H9 (cell line): ENCODE data around the gene PLCH2. TPM values are rescaled to one million over a fixed set of nuclear protein-coding genes. Genes with fewer than 3 reads are reported as not detected.

Source experiments
- DNase-seq: peaks from one replicate; pipeline ENCODE4 v3.0.0-alpha.2; 2017
- H2AFZ ChIP-seq: one replicate; pipeline ENCODE4 v1.6.1; 2013; ENCODE audit warnings: mild to moderate bottlenecking, low read length, control low read depth, moderate library complexity
- H2AK5ac ChIP-seq: 2 replicates; pipeline ENCODE4 v1.6.1; 2013; ENCODE audit warnings: low read length, control low read depth, mixed read lengths; ENCODE audit not compliant: insufficient read length
- H2BK120ac ChIP-seq: one replicate; pipeline ENCODE4 v1.6.1; 2013; ENCODE audit warnings: low read depth, mild to moderate bottlenecking, low read length, control low read depth, inconsistent platforms; ENCODE audit not compliant: poor library complexity, severe bottlenecking
- H2BK12ac ChIP-seq: 2 replicates; pipeline ENCODE4 v1.6.1; 2013; ENCODE audit warnings: low read length, control low read depth, mixed read lengths, low read depth; ENCODE audit not compliant: insufficient read length
- H2BK15ac ChIP-seq: 2 replicates; pipeline ENCODE4 v1.6.1; 2013; ENCODE audit warnings: low read depth, low read length, control low read depth
- H2BK20ac ChIP-seq: one replicate; pipeline ENCODE4 v1.6.1; 2013; ENCODE audit warnings: low read depth, mild to moderate bottlenecking, low read length, control low read depth, inconsistent platforms; ENCODE audit not compliant: poor library complexity, severe bottlenecking
- H2BK5ac ChIP-seq: 2 replicates; pipeline ENCODE4 v1.6.1; 2013; ENCODE audit warnings: low read length, control low read depth, mixed read lengths; ENCODE audit not compliant: insufficient read length
- H3K14ac ChIP-seq: 2 replicates; pipeline ENCODE4 v1.6.1; 2013; ENCODE audit warnings: low read length, control low read depth; ENCODE audit not compliant: insufficient read depth
- H3K18ac ChIP-seq: 2 replicates; pipeline ENCODE4 v1.6.1; 2013; ENCODE audit warnings: low read depth, mild to moderate bottlenecking, mixed read lengths, low read length, control low read depth; ENCODE audit not compliant: insufficient read length
- H3K23ac ChIP-seq: 2 replicates; pipeline ENCODE4 v1.6.1; 2013; ENCODE audit warnings: low read length, control low read depth, mixed read lengths, low read depth; ENCODE audit not compliant: insufficient read length
- H3K23me2 ChIP-seq: 2 replicates; pipeline ENCODE4 v1.6.1; 2013; ENCODE audit warnings: low read depth, mild to moderate bottlenecking, mixed read lengths, low read length, control low read depth; ENCODE audit not compliant: insufficient read length, poor library complexity, severe bottlenecking
- H3K27ac ChIP-seq: 2 replicates; pipeline ENCODE4 v1.5.1; 2013; ENCODE audit warnings: low read length, control low read depth, mixed read lengths, low read depth; ENCODE audit not compliant: insufficient read length
- H3K27me3 ChIP-seq: 2 replicates; pipeline ENCODE4 v1.6.1; 2013; ENCODE audit warnings: low read length, control low read depth, inconsistent platforms; ENCODE audit not compliant: insufficient read depth
- H3K4ac ChIP-seq: 2 replicates; pipeline ENCODE4 v1.6.1; 2013; ENCODE audit warnings: low read depth, mild to moderate bottlenecking, control low read depth, inconsistent platforms, low read length, moderate library complexity
- H3K4me1 ChIP-seq: 2 replicates; pipeline ENCODE4 v1.6.1; 2013; ENCODE audit warnings: low read length, control low read depth, inconsistent platforms; ENCODE audit not compliant: insufficient read depth
- H3K4me2 ChIP-seq: 2 replicates; pipeline ENCODE4 v1.6.1; 2013; ENCODE audit warnings: low read length, control low read depth, mixed read lengths; ENCODE audit not compliant: insufficient read length, insufficient read depth
- H3K56ac ChIP-seq: 2 replicates; pipeline ENCODE4 v1.6.1; 2013; ENCODE audit warnings: low read depth, mild to moderate bottlenecking, mixed read lengths, low read length, control low read depth; ENCODE audit not compliant: insufficient read length
- H3K79me1 ChIP-seq: 2 replicates; pipeline ENCODE4 v1.6.1; 2013; ENCODE audit warnings: low read depth, mild to moderate bottlenecking, moderate library complexity, low read length, control low read depth, inconsistent platforms; ENCODE audit not compliant: insufficient read depth, poor library complexity, severe bottlenecking
- H3K79me2 ChIP-seq: 2 replicates; pipeline ENCODE4 v1.6.1; 2013; ENCODE audit warnings: low read length, control low read depth, inconsistent platforms; ENCODE audit not compliant: insufficient read depth
- H3K9ac ChIP-seq: 2 replicates; pipeline ENCODE4 v1.6.1; 2013; ENCODE audit warnings: low read length, control low read depth, mixed read lengths; ENCODE audit not compliant: insufficient read length; ENCODE audit errors: extremely low read depth
- H3K9me3 ChIP-seq: one replicate; pipeline ENCODE4 v1.6.1; 2013; ENCODE audit warnings: low read depth, low read length, inconsistent platforms; ENCODE audit not compliant: control insufficient read depth
- H3T11ph ChIP-seq: one replicate; pipeline ENCODE4 v1.6.1; 2013; ENCODE audit warnings: mild to moderate bottlenecking, low read length, control low read depth, inconsistent platforms
- H4K20me1 ChIP-seq: one replicate; pipeline ENCODE4 v1.6.1; 2013; ENCODE audit not compliant: control insufficient read depth, insufficient read length, insufficient read depth
- H4K5ac ChIP-seq: 2 replicates; pipeline ENCODE4 v1.6.1; 2013; ENCODE audit warnings: low read depth, mild to moderate bottlenecking, mixed read lengths, low read length, control low read depth; ENCODE audit not compliant: insufficient read length
- H4K8ac ChIP-seq: replicated peaks from 2 replicates; pipeline ENCODE4 v1.6.1; 2013; ENCODE audit warnings: low read length, control low read depth, mixed read lengths, low read depth; ENCODE audit not compliant: insufficient read length
- H4K91ac ChIP-seq: 2 replicates; pipeline ENCODE4 v1.6.1; 2013; ENCODE audit warnings: low read depth, mild to moderate bottlenecking, moderate library complexity, mixed read lengths, low read length, control low read depth; ENCODE audit not compliant: insufficient read length
- H3K27ac Mint-ChIP-seq, 3 experiments: 2 replicates in 2 of 3; 3 replicates in 1 of 3; pipeline ENCODE4 v1.8.0; 2020 to 2021; ENCODE audit warnings: mixed read lengths in 3 of 3, mild to moderate bottlenecking in 1 of 3, moderate library complexity in 1 of 3
- H3K27me3 Mint-ChIP-seq: 2 replicates; pipeline ENCODE4 v1.8.0; 2021; ENCODE audit warnings: low read depth, mild to moderate bottlenecking, moderate library complexity, mixed read lengths
- H3K36me3 Mint-ChIP-seq, 3 experiments: 2 replicates in 2 of 3; 3 replicates in 1 of 3; pipeline ENCODE4 v1.8.0; 2020 to 2021; ENCODE audit warnings: low read depth in 3 of 3, mixed read lengths in 3 of 3; ENCODE audit not compliant: insufficient read depth in 1 of 3
- H3K4me1 Mint-ChIP-seq, 2 experiments: 2 replicates each; pipeline ENCODE4 v1.8.0; 2020; ENCODE audit warnings: mixed read lengths in 2 of 2
- H3K4me3 Mint-ChIP-seq, 2 experiments: 2 replicates in 1 of 2; 3 replicates in 1 of 2; pipeline ENCODE4 v1.8.0; 2020 to 2021; ENCODE audit warnings: mild to moderate bottlenecking in 2 of 2, mixed read lengths in 2 of 2, moderate library complexity in 1 of 2
- H3K9me3 Mint-ChIP-seq, 2 experiments: 2 replicates in 1 of 2; 3 replicates in 1 of 2; pipeline ENCODE4 v1.8.0; 2020; ENCODE audit warnings: mild to moderate bottlenecking in 2 of 2, mixed read lengths in 2 of 2, moderate library complexity in 1 of 2
- WGBS: extraction: QIAGEN DNeasy Blood & Tissue Kit; methylation state at CpG from one replicate; pipeline ENCODE4 v1.1.7; 2013; ENCODE audit warnings: missing lambda C conversion rate, low lambda C conversion rate, mixed read lengths; ENCODE audit not compliant: insufficient read length; ENCODE audit errors: extremely low coverage; 5-methylcytosine and 5-hydroxymethylcytosine counted together
- total RNA-seq: library from RNA; stranded (reverse); gene quantifications from 2 replicates; pipeline ENCODE4 v1.2.1, GENCODE V29; 2021
- TF ChIP-seq, protein P1 (sequence below): fragments of 200-600 bp; sonication (generic); conservative IDR thresholded peaks from 3 replicates; pipeline ENCODE4 v1.8.0; 2021; ENCODE audit warnings: antibody characterized with exemption, mild to moderate bottlenecking

PLCH2 gene
- total RNA-seq, 1 experiment from 2014 or later: 0.09 TPM

DNA sequence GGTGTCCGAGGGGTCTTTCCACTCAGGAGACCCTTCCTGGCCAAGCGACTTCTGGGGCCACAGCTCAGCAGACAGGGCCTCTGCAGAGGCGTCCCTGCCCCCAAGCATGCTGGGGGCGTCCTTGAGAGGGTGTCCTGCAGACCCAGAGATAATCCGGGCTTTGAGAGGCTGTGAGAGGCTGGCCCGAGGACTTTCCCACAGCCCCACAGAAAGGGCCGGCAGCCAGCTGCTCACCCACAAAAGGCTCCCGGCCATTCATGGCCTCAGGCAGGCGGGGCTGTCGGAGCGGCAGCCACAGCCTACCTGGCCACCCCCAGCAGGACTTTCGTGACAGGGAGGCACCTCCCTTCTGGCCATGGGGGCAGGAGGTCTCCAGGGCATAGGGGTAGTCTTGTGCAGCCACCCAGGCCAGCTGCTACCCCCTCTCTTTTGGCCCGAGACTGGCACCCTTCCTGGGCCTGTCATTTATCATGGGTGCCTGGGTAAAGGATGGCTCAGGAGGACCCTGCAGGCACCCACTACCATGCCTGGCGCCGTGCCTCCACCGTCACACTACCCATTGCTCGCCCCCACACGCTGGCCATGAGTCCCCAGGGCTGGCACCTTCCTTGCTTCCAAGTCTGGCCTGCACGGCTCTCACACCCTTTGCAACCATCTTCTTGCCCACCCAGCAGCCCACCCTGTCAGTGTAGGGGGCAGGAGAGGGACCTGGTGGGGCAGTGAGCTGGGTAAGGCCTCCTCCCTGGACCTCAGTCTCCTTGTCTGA is 69.0 kb downstream of the PLCH2 start:
- no peak overlapping the region for H3K27ac ChIP-seq
- H2BK20ac ChIP-seq: no peak overlapping the region
- H3K4me2 ChIP-seq: no peak overlapping the region
- H2BK5ac ChIP-seq: no peak overlapping the region
- no peak overlapping the region for H3K14ac ChIP-seq
- H3K9ac ChIP-seq: no peak overlapping the region
- no peaks in the 10 kb centered on the region for H3K79me2 ChIP-seq
- Mint-ChIP-seq H3K27ac (no peak overlapping the region), H3K4me1 (peaks cover 10 to 32% of the 10 kb centered on the region in 2 experiments), H3K4me3 (no peak overlapping the region), H3K27me3 (peaks cover 17% of the 10 kb centered on the region), H3K9me3 (no peaks in the 10 kb centered on the region; a peak in 1 of 5 replicates), H3K36me3 (no peaks in the 10 kb centered on the region)
- no peak overlapping the region for H2BK120ac ChIP-seq
- WGBS: no CpG with 5 or more reads among the region's 19 CpGs
- no peak overlapping the region for H4K5ac ChIP-seq
- H3K9me3 ChIP-seq: no peaks in the 10 kb centered on the region
- peaks cover 12% of the 10 kb centered on the region for H3K23me2 ChIP-seq
- no peak overlapping the region for H4K91ac ChIP-seq
- no peaks in the 10 kb centered on the region; the same call in 1 of the 2 replicates for H3K27me3 ChIP-seq
- H3K18ac ChIP-seq: no peak overlapping the region
- no peak overlapping the region for H2AFZ ChIP-seq
- H4K8ac ChIP-seq: no peak overlapping the region
- H2BK12ac ChIP-seq: no peak overlapping the region
- DNase-seq: no peak
- TF ChIP-seq, protein P1, sequence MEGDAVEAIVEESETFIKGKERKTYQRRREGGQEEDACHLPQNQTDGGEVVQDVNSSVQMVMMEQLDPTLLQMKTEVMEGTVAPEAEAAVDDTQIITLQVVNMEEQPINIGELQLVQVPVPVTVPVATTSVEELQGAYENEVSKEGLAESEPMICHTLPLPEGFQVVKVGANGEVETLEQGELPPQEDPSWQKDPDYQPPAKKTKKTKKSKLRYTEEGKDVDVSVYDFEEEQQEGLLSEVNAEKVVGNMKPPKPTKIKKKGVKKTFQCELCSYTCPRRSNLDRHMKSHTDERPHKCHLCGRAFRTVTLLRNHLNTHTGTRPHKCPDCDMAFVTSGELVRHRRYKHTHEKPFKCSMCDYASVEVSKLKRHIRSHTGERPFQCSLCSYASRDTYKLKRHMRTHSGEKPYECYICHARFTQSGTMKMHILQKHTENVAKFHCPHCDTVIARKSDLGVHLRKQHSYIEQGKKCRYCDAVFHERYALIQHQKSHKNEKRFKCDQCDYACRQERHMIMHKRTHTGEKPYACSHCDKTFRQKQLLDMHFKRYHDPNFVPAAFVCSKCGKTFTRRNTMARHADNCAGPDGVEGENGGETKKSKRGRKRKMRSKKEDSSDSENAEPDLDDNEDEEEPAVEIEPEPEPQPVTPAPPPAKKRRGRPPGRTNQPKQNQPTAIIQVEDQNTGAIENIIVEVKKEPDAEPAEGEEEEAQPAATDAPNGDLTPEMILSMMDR: no peak
- no peak overlapping the region for H3K56ac ChIP-seq
- H2AK5ac ChIP-seq: no peak overlapping the region
- H3K23ac ChIP-seq: no peak overlapping the region
- H4K20me1 ChIP-seq: no peaks in the 10 kb centered on the region
- no peak overlapping the region for H3K4ac ChIP-seq
- H2BK15ac ChIP-seq: no peak overlapping the region
- H3T11ph ChIP-seq: no peak overlapping the region
- H3K79me1 ChIP-seq: no peaks in the 10 kb centered on the region
- H3K4me1 ChIP-seq: no peaks in the 10 kb centered on the region; the same call in 1 of the 2 replicates
